Ishikawa (cell line): ENCODE results near the gene LYZ.

Experiments used
- CREB1 ChIP-seq: IDR thresholded peaks from 2 replicates; pipeline ENCODE4 v1.6.1; 2012; ENCODE audit warnings: low read depth
- TF ChIP-seq, protein P1 (sequence below): IDR thresholded peaks from 2 replicates; pipeline ENCODE4 v1.6.1; 2012

DNA sequence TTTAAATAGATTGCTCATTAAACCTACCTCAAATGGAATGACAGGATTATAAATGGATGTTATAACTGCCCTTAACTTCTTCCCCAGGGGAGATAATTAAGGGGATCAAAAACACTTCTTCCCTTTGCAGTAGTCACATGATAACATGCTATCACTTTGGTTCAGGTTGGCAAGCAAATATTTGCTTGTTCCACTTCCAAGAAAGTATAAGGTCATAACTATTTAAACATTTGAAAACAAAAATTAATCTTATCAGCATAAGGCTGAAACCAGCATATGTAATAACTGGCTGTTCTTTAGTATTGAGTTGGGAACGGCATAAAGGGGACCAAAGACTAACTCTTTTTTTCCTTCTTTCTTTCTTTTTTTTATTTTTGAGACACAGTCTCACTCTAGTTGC lies 2.4 kb upstream of the LYZ start:
- no peak for TF ChIP-seq CREB1
- TF ChIP-seq, protein P1, sequence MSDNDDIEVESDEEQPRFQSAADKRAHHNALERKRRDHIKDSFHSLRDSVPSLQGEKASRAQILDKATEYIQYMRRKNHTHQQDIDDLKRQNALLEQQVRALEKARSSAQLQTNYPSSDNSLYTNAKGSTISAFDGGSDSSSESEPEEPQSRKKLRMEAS = no peak
